ENCODE data around the gene NUDCD3.

The NUDCD3 gene

GRCh38 chr7:44333911-44334733 is 156.3 kb downstream of the NUDCD3 start:
- no peak for DNase-seq (ENCODE audit: low read depth)
- H3K4me3 ChIP-seq (ENCODE audit: low read depth, low read length) = no peak overlapping the region
- TF ChIP-seq, protein P1, sequence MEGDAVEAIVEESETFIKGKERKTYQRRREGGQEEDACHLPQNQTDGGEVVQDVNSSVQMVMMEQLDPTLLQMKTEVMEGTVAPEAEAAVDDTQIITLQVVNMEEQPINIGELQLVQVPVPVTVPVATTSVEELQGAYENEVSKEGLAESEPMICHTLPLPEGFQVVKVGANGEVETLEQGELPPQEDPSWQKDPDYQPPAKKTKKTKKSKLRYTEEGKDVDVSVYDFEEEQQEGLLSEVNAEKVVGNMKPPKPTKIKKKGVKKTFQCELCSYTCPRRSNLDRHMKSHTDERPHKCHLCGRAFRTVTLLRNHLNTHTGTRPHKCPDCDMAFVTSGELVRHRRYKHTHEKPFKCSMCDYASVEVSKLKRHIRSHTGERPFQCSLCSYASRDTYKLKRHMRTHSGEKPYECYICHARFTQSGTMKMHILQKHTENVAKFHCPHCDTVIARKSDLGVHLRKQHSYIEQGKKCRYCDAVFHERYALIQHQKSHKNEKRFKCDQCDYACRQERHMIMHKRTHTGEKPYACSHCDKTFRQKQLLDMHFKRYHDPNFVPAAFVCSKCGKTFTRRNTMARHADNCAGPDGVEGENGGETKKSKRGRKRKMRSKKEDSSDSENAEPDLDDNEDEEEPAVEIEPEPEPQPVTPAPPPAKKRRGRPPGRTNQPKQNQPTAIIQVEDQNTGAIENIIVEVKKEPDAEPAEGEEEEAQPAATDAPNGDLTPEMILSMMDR (IDR thresholded peaks at IDR 0.05; ENCODE audit: insufficient read depth, low read depth, low read length, missing control alignments) = no peak

- DNase-seq (ENCODE audit: low read depth) = no peak
- H3K4me3 ChIP-seq (ENCODE audit: low read depth, low read length) = no peak overlapping the region
- TF ChIP-seq, protein P1 (IDR thresholded peaks at IDR 0.05; ENCODE audit: insufficient read depth, low read depth, low read length, missing control alignments) = no peak
Observed at GRCh38 chr7:44331682-44332081, 158.8 kb downstream of the NUDCD3 start.

DNA sequence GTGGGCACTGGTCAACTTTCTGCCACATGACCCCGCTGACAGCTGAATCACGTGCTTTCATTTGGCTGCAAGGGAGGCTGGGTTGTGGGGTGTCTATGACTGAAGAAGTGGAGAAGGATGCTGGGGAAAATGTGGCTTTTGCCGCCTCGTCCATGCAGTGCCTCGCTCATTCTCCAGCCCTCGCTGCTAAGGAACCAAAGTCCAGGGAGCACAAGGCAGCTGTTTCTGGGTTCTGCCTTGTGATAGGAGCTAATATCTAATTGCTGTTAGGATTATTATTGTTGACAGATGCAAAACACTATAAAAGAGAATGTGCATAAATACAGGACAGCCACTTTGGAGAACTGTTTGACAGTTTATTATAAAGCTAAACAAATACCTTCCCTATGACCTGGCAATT is 160.1 kb downstream of the NUDCD3 start:
- TF ChIP-seq, protein P1 (IDR thresholded peaks at IDR 0.05; ENCODE audit: insufficient read depth, low read depth, low read length, missing control alignments) = no peak
- DNase-seq (ENCODE audit: low read depth) = no peak
- H3K4me3 ChIP-seq (ENCODE audit: low read depth, low read length) = no peak overlapping the region

DNA sequence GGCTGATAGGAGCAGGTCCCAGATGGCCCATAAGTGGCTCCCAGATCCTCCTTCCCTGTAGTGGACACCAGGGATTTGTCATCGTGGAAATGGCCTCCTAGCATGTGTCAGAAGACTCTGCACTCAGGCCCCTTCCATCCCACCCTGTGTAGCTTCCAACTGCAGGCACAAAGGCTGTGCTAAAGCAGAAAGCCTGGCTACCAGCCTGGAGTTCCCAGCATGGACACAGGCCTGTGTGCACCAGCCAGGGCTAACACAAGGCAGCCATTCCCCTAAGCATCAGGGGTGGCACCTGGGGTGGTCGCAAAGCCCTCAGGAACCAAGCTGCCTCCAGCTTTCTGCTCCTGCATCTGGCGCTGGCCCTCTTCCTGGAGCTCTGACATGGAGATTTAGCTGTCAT is 160.6 kb downstream of the NUDCD3 start:
- DNase-seq (ENCODE audit: low read depth) = no peak
- TF ChIP-seq, protein P1 (IDR thresholded peaks at IDR 0.05; ENCODE audit: insufficient read depth, low read depth, low read length, missing control alignments) = no peak
- no peak overlapping the region for H3K4me3 ChIP-seq (ENCODE audit: low read depth, low read length)
